Ascending aorta (tissue), 2 donors: Measurements from ENCODE around the gene BMPR1A. TPM values are rescaled to one million over a fixed set of nuclear protein-coding genes. Genes with fewer than 3 reads are reported as not detected.
A peak's percentile ranks its signal among the peaks of the same experiment; 100 is the strongest.
"Not testable (repeated sequence)": the region's sequence is repeated elsewhere in the genome, so short reads cannot be mapped to it uniquely, and the experiment has no call there.

Experiments
- DNase-seq, 2 donors: peaks; one replicate each; pipeline ENCODE4 v3.0.0-alpha.2; 2019; ENCODE audit warnings: low spot score in 2 of 2
- H3K27ac ChIP-seq, 2 donors: fragments of 200-600 bp; sonication (generic); one replicate each; pipeline ENCODE4 v1.5.1; 2016 to 2017; ENCODE audit warnings: mild to moderate bottlenecking in 1 of 2
- H3K27me3 ChIP-seq: fragments of 200-600 bp; sonication (generic); one replicate; pipeline ENCODE4 v1.5.1; 2017
- H3K36me3 ChIP-seq, 2 donors: fragments of 200-600 bp; sonication (generic); one replicate each; pipeline ENCODE4 v1.5.1; 2016
- H3K4me1 ChIP-seq, 2 donors: fragments of 200-600 bp; sonication (generic); one replicate each; pipeline ENCODE4 v1.5.1; 2016 to 2017; ENCODE audit warnings: mild to moderate bottlenecking in 1 of 2
- H3K4me3 ChIP-seq, 2 donors: fragments of 200-600 bp; sonication (generic); one replicate each; pipeline ENCODE4 v1.5.1; 2016 to 2017; ENCODE audit warnings: mild to moderate bottlenecking in 1 of 2
- H3K9me3 ChIP-seq, 2 donors: fragments of 200-600 bp; sonication (generic); one replicate each; pipeline ENCODE4 v1.5.1; 2016
- intact Hi-C: fragments of 100-400 bp; cut with DNase I; formaldehyde crosslinking; loops from one replicate; pipeline ENCODE4 v1.15.1; 2023
- total RNA-seq: library from RNA; depleted of rRNA; stranded (reverse); fragments of >200 nt; gene quantifications from one replicate; pipeline ENCODE4 v1.1.0, GENCODE V29; 2016
- TF ChIP-seq, protein P1 (sequence below), 3 experiments: fragments of 200-600 bp in 2 of 3; fragments of 450-650 bp in 1 of 3; sonication (generic) in 2 of 3; IDR thresholded peaks; one replicate each; pipeline ENCODE4 v1.5.1; 2016 to 2019; ENCODE audit warnings: antibody characterized with exemption in 3 of 3, mild to moderate bottlenecking in 1 of 3, moderate library complexity in 1 of 3

BMPR1A gene
- total RNA-seq, 1 donor from 2014 or later, result 12.9 TPM

GRCh38 chr10:86929468-86930380 is 173.3 kb downstream of the BMPR1A start:
- Histone ChIP-seq H3K27me3 (no peaks in the 10 kb centered on the region), H3K4me1 (peaks cover 0 to 10% of the 10 kb centered on the region in 2 donors), H3K36me3 (peaks cover 12 to 29% of the 10 kb centered on the region in 2 donors), H3K4me3 (no peak overlapping the region), H3K9me3 (no peaks in the 10 kb centered on the region), H3K27ac (peak overlapping the region in 1 of 2 donors; percentile 34)
- TF ChIP-seq, protein P1, sequence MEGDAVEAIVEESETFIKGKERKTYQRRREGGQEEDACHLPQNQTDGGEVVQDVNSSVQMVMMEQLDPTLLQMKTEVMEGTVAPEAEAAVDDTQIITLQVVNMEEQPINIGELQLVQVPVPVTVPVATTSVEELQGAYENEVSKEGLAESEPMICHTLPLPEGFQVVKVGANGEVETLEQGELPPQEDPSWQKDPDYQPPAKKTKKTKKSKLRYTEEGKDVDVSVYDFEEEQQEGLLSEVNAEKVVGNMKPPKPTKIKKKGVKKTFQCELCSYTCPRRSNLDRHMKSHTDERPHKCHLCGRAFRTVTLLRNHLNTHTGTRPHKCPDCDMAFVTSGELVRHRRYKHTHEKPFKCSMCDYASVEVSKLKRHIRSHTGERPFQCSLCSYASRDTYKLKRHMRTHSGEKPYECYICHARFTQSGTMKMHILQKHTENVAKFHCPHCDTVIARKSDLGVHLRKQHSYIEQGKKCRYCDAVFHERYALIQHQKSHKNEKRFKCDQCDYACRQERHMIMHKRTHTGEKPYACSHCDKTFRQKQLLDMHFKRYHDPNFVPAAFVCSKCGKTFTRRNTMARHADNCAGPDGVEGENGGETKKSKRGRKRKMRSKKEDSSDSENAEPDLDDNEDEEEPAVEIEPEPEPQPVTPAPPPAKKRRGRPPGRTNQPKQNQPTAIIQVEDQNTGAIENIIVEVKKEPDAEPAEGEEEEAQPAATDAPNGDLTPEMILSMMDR (IDR thresholded peaks at IDR 0.05), result no peak
- DNase-seq, result no peak
- intact Hi-C loops, result no loop called here

GRCh38 chr10:86931872-86932271 is 175.5 kb downstream of the BMPR1A start:
- H3K36me3 ChIP-seq, result peaks cover 12 to 34% of the 10 kb centered on the region in 2 donors
- intact Hi-C loops, result no loop called here

DNA sequence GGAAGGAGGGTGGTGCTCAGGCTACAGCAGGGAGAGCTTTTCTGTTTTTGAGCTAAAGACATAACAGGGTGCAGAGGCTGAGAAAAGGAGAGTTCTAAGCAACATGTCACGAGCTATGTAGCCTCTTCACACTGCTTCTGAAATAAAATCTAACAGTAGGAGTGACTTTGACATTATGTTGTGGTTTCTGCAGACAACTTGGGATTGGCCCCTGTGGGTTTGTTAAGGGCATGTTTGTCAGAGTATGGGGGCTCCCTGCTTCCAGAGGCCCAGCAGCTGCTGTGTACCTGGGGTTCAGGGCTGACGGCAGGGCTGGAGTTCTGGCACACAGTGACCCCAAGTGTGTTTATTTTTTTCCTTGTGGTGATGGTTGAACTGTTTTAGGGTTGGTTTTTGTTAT is 176.3 kb downstream of the BMPR1A start:
- Histone ChIP-seq H3K36me3 (peaks cover 12 to 34% of the 10 kb centered on the region in 2 donors), H3K9me3 (no peaks in the 10 kb centered on the region), H3K4me1 (no peaks in the 10 kb centered on the region), H3K27ac (peak overlapping the region in 1 of 2 donors; percentile 8), H3K4me3 (no peak overlapping the region), H3K27me3 (no peaks in the 10 kb centered on the region)
- no peak for DNase-seq
- TF ChIP-seq, protein P1 (IDR thresholded peaks at IDR 0.05), result no peak
- intact Hi-C loops, result no loop called here

More at GRCh38 chr10:86931872-86932271, 175.5 kb downstream of the BMPR1A start:
- TF ChIP-seq, protein P1 (IDR thresholded peaks at IDR 0.05), result no peak
- Histone ChIP-seq H3K4me1 (peaks cover 0 to 7% of the 10 kb centered on the region in 2 donors), H3K9me3 (no peaks in the 10 kb centered on the region), H3K4me3 (no peak overlapping the region), H3K27me3 (no peaks in the 10 kb centered on the region), H3K27ac (peak overlapping the region; percentile 8 to 9)
- DNase-seq, result no peak

GRCh38 chr10:86934162-86934711 is 177.8 kb downstream of the BMPR1A start:
- peaks cover 12 to 27% of the 10 kb centered on the region in 2 donors for H3K36me3 ChIP-seq
- H3K9me3 ChIP-seq, intact Hi-C loops, H3K27me3 ChIP-seq, H3K4me1 ChIP-seq, H3K4me3 ChIP-seq, DNase-seq, H3K27ac ChIP-seq: not testable (repeated sequence)

GRCh38 chr10:86936661-86937501 is 180.5 kb downstream of the BMPR1A start:
- Histone ChIP-seq H3K9me3 (no peaks in the 10 kb centered on the region), H3K27ac (peak overlapping the region; percentile 49 to 50), H3K4me1 (peaks cover 0 to 10% of the 10 kb centered on the region in 2 donors), H3K36me3 (peaks cover 0 to 5% of the 10 kb centered on the region in 2 donors), H3K27me3 (no peaks in the 10 kb centered on the region), H3K4me3 (no peak overlapping the region)
- intact Hi-C loops, result no loop called here
- TF ChIP-seq, protein P1 (IDR thresholded peaks at IDR 0.05), result no peak
- DNase-seq, result peak in 1 of 2 donors; percentile 66
